AG04450 (cell line): Measurements from ENCODE around the gene CLCN2. TPM values are rescaled to one million over a fixed set of nuclear protein-coding genes. Genes with fewer than 3 reads are reported as not detected.

Experiments
- CTCF ChIA-PET: fragments of 300-600, 350-600 bp; formaldehyde crosslinking; extraction: SDS; loops from one replicate; lab custom pipeline; 2022; ENCODE audit warnings: antibody characterized with exemption, inconsistent platforms; lab: Charles Lee
- POLR2A ChIA-PET: fragments of 350-600 bp; formaldehyde crosslinking; extraction: SDS; loops from one replicate; lab custom pipeline; 2021; ENCODE audit warnings: antibody characterized with exemption, inconsistent platforms; lab: Yijun Ruan, JAX
- DNase-seq: peaks from one replicate; pipeline ENCODE4 v3.0.0-alpha.2; 2011; ENCODE audit warnings: low read depth, low spot score
- H3K27ac ChIP-seq: one replicate; pipeline ENCODE4 v1.5.1; 2012; ENCODE audit warnings: low read depth, low read length, control low read depth
- H3K27me3 ChIP-seq: one replicate; pipeline ENCODE4 v1.6.0; 2012; ENCODE audit warnings: low read length; ENCODE audit not compliant: control insufficient read depth, insufficient read depth
- H3K4me3 ChIP-seq: 2 replicates; pipeline ENCODE4 v1.5.1; 2011; ENCODE audit warnings: mild to moderate bottlenecking, low read depth, low read length, control low read depth
- H3K9me3 ChIP-seq: 2 replicates; pipeline ENCODE4 v1.5.1; 2012; ENCODE audit warnings: low read length; ENCODE audit not compliant: control insufficient read depth, insufficient read depth
- CTCF ChIP-seq: IDR thresholded peaks from 2 replicates; pipeline ENCODE4 v1.5.1; 2011; ENCODE audit warnings: low read depth, low read length, control low read depth, inconsistent platforms
- polyA plus RNA-seq: library from polyadenylated mRNA; depleted of rRNA; stranded (reverse); fragments of >200 nt; gene quantifications from 2 replicates; pipeline ENCODE4 v1.2.3, GENCODE V29; 2011

The CLCN2 gene
- polyA plus RNA-seq, 1 experiment: 1.7 TPM

GRCh38 chr3:184358921-184359350, 2.5 kb downstream of the CLCN2 start:
- POLR2A ChIA-PET: no interaction called here
- Histone ChIP-seq H3K4me3 (no peak overlapping the region), H3K9me3 (no peaks in the 10 kb centered on the region), H3K27ac (no peak overlapping the region), H3K27me3 (no peaks in the 10 kb centered on the region)
- CTCF ChIA-PET: interaction anchor here (0.6 to 1.5 kb wide), 3 partner anchors 13 to 162 kb away, joined by 3 to 4 read pairs (median 3); no protein-coding TSS in a partner anchor
- TF ChIP-seq CTCF: no peak
- no peak for DNase-seq

GRCh38 chr3:184358124-184358767, 3.2 kb downstream of the CLCN2 start:
- Histone ChIP-seq H3K27me3 (no peaks in the 10 kb centered on the region), H3K9me3 (no peaks in the 10 kb centered on the region), H3K4me3 (no peak overlapping the region), H3K27ac (no peak overlapping the region)
- POLR2A ChIA-PET: no interaction called here
- CTCF ChIA-PET: interaction anchor here (0.6 to 0.9 kb wide), 2 partner anchors 14 to 163 kb away, joined by 3 to 4 read pairs; no protein-coding TSS in a partner anchor
- TF ChIP-seq CTCF: no peak
- DNase-seq: no peak

- no peak for DNase-seq
- Histone ChIP-seq H3K9me3 (no peaks in the 10 kb centered on the region), H3K27ac (no peak overlapping the region), H3K4me3 (no peak overlapping the region), H3K27me3 (no peaks in the 10 kb centered on the region)
- ChIA-PET POLR2A (no interaction called here), CTCF (no interaction called here)
- no peak for TF ChIP-seq CTCF
Observed at GRCh38 chr3:184357248-184358123, 3.9 kb downstream of the CLCN2 start.

- Histone ChIP-seq H3K9me3 (no peaks in the 10 kb centered on the region), H3K27ac (no peak overlapping the region), H3K27me3 (no peaks in the 10 kb centered on the region), H3K4me3 (no peak overlapping the region)
- ChIA-PET POLR2A (no interaction called here), CTCF (interaction anchor here (0.7 to 0.9 kb wide), 3 partner anchors 13 to 252 kb away, joined by 3 read pairs; no protein-coding TSS in a partner anchor)
- no peak for DNase-seq
- no peak for TF ChIP-seq CTCF
Observed at GRCh38 chr3:184355261-184356040, 6.0 kb downstream of the CLCN2 start.
